KMS-11 (cell line): ENCODE measurements around the gene TRH.

ENCODE experiments used
- H2AFZ ChIP-seq: fragments of 200-600 bp; sonication (generic); 2 replicates; pipeline ENCODE4 v1.6.1; 2016; ENCODE audit warnings: antibody characterized with exemption, mixed run types, low read depth
- H3K27ac ChIP-seq: fragments of 200-600 bp; sonication (generic); 2 replicates; pipeline ENCODE4 v1.6.1; 2016; ENCODE audit warnings: mild to moderate bottlenecking, mixed run types
- H3K27me3 ChIP-seq: fragments of 200-600 bp; sonication (generic); 2 replicates; pipeline ENCODE4 v1.6.1; 2017; ENCODE audit warnings: mild to moderate bottlenecking, low read depth, mixed run types, moderate library complexity; ENCODE audit not compliant: insufficient read depth
- H3K36me3 ChIP-seq: fragments of 200-600 bp; sonication (generic); 2 replicates; pipeline ENCODE4 v1.6.1; 2017; ENCODE audit warnings: mild to moderate bottlenecking, mixed run types; ENCODE audit not compliant: insufficient read depth
- H3K4me1 ChIP-seq: fragments of 200-600 bp; sonication (generic); 2 replicates; pipeline ENCODE4 v1.6.1; 2016; ENCODE audit warnings: mild to moderate bottlenecking, low read depth, mixed run types; ENCODE audit not compliant: poor library complexity, severe bottlenecking
- H3K4me2 ChIP-seq: fragments of 200-600 bp; sonication (generic); 2 replicates; pipeline ENCODE4 v1.7.0; 2016; ENCODE audit warnings: mild to moderate bottlenecking, mixed run types
- H3K4me3 ChIP-seq: fragments of 200-600 bp; sonication (generic); IDR thresholded peaks from 2 replicates; pipeline ENCODE4 v1.6.1; 2017; ENCODE audit warnings: low read depth, low read length, mixed read lengths; ENCODE audit not compliant: insufficient read depth
- H3K79me2 ChIP-seq: fragments of 200-600 bp; sonication (generic); 2 replicates; pipeline ENCODE4 v1.6.1; 2016; ENCODE audit warnings: low read depth, mixed run types; ENCODE audit not compliant: insufficient read depth
- H3K9ac ChIP-seq: fragments of 200-600 bp; sonication (generic); 2 replicates; pipeline ENCODE4 v1.6.1; 2016; ENCODE audit warnings: mild to moderate bottlenecking, mixed run types
- H4K20me1 ChIP-seq: fragments of 200-600 bp; sonication (generic); 2 replicates; pipeline ENCODE4 v1.6.1; 2016; ENCODE audit warnings: mild to moderate bottlenecking, mixed run types; ENCODE audit not compliant: insufficient read depth
- CTCF ChIP-seq: fragments of 200-600 bp; sonication (generic); conservative IDR thresholded peaks from 2 replicates; pipeline ENCODE4 v1.6.1; 2017; ENCODE audit warnings: low read depth, mild to moderate bottlenecking, antibody characterized with exemption, low read length, moderate library complexity, mixed read lengths

Gene TRH

DNA sequence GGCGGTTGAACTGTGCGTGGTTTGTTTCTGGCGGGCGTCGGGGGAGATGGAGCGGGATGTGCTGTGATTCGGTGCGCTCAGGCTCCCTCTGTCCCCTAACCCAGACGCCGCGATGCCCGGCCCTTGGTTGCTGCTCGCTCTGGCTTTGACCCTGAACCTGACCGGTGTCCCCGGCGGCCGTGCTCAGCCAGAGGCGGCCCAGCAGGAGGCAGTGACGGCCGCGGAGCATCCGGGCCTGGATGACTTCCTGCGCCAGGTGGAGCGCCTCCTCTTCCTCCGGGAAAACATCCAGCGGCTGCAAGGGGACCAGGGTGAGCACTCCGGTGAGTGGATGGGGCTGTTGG is 1.2 kb downstream of the TRH start:
- H3K4me1 ChIP-seq: no peaks in the 10 kb centered on the region
- no peak overlapping the region for H2AFZ ChIP-seq
- no peak overlapping the region for H3K9ac ChIP-seq
- H3K79me2 ChIP-seq: no peaks in the 10 kb centered on the region
- no peak overlapping the region for H3K4me3 ChIP-seq
- H3K36me3 ChIP-seq: no peaks in the 10 kb centered on the region
- TF ChIP-seq CTCF: no peak
- H3K27ac ChIP-seq: no peak overlapping the region
- H3K27me3 ChIP-seq: no peaks in the 10 kb centered on the region
- no peak overlapping the region for H3K4me2 ChIP-seq
- H4K20me1 ChIP-seq: no peaks in the 10 kb centered on the region

DNA sequence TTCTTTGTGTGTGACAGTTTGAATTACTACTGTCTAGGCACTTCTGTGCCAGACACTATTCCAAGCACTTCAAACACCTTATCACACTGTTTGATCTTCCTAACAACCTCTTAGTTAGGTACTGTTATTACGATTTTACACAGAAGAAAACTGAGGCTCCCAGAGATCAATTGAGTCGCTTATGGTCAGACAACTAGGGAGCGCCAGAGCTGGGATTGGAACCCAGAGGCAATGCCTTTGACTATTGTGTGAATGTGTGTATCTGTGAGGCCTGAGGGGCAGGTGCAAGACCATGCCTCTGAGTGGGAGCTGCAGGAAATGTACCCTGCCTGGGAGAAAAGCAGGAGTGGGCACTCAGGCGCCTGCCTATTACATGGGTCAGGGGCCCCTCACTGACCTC is 1.8 kb downstream of the TRH start:
- Histone ChIP-seq H3K27ac (no peak overlapping the region), H4K20me1 (no peaks in the 10 kb centered on the region), H2AFZ (no peak overlapping the region), H3K4me1 (no peaks in the 10 kb centered on the region), H3K4me3 (no peak overlapping the region), H3K79me2 (no peaks in the 10 kb centered on the region), H3K9ac (no peak overlapping the region), H3K36me3 (no peaks in the 10 kb centered on the region), H3K27me3 (no peaks in the 10 kb centered on the region), H3K4me2 (no peak overlapping the region)
- no peak for TF ChIP-seq CTCF

DNA sequence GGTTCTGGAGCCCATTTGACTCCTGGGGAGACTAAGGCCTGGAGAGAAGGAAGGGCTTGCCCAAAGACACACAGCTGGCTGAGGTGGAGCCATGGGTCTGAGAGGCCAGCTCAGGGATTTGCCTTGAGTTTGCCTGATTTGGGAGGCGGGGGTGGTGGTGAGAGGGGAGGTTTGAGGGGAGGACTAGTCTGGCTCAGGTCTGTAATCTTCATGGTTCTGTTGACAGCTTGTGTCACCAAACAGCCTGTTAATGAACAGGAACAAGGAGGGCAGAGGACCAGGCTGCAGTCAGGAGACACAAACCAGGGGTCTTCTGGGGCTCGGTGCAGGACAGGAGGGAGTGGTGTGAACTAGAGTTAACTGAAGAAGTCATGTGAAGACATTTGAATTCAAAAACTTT is 3.6 kb downstream of the TRH start:
- Histone ChIP-seq H3K4me2 (no peak overlapping the region), H3K36me3 (no peaks in the 10 kb centered on the region), H4K20me1 (no peaks in the 10 kb centered on the region), H3K27me3 (no peaks in the 10 kb centered on the region), H3K4me1 (no peaks in the 10 kb centered on the region), H3K9ac (no peak overlapping the region), H3K4me3 (no peak overlapping the region), H3K79me2 (no peaks in the 10 kb centered on the region), H3K27ac (no peak overlapping the region), H2AFZ (no peak overlapping the region)
- no peak for TF ChIP-seq CTCF

DNA sequence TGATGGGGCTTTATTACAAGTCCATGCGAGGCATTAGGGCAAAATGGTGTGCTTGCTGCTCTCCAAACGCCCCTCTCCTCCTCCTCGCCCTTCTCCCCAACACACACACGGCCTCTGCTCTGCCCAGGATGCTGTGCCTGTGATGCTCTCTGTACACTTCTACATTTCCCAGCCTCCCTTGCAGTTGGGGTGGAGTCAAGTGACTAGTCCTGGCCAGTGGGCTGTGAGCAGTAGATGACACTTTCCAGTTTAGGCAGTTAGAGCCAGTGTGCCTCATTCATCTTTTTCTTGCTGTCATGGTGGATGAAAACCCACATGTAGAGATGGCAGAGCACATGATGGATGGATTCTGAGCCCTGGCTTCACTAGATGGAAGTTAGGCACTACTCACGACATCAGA is 5.4 kb downstream of the TRH start:
- H3K4me2 ChIP-seq: no peak overlapping the region
- H3K79me2 ChIP-seq: no peaks in the 10 kb centered on the region
- no peak for TF ChIP-seq CTCF
- H4K20me1 ChIP-seq: no peaks in the 10 kb centered on the region
- H3K27ac ChIP-seq: no peak overlapping the region
- no peak overlapping the region for H2AFZ ChIP-seq
- H3K36me3 ChIP-seq: no peaks in the 10 kb centered on the region
- no peaks in the 10 kb centered on the region for H3K4me1 ChIP-seq
- H3K27me3 ChIP-seq: no peaks in the 10 kb centered on the region
- H3K4me3 ChIP-seq: no peak overlapping the region
- H3K9ac ChIP-seq: no peak overlapping the region

- H3K4me2 ChIP-seq: no peak overlapping the region
- H3K36me3 ChIP-seq: no peaks in the 10 kb centered on the region
- TF ChIP-seq CTCF: no peak
- no peaks in the 10 kb centered on the region for H4K20me1 ChIP-seq
- H2AFZ ChIP-seq: no peak overlapping the region
- no peak overlapping the region for H3K9ac ChIP-seq
- no peaks in the 10 kb centered on the region for H3K27me3 ChIP-seq
- H3K79me2 ChIP-seq: no peaks in the 10 kb centered on the region
- H3K4me3 ChIP-seq: no peak overlapping the region
- no peaks in the 10 kb centered on the region for H3K4me1 ChIP-seq
- H3K27ac ChIP-seq: no peak overlapping the region
These were observed 9.0 kb downstream of the TRH start for GRCh38 chr3:129983561-129983960.
